ENCODE data around the gene DHPS. TPM values are rescaled to one million over a fixed set of nuclear protein-coding genes. Genes with fewer than 3 reads are reported as not detected.
A peak's percentile ranks its signal among the peaks of the same experiment; 100 is the strongest.

Gene DHPS
- total and polyA plus RNA-seq, 4 donors: 52.5 to 138 (median 108) TPM

- DNase-seq (ENCODE audit: low read depth in 4 of 6, low spot score in 6 of 6): no peak
- Histone ChIP-seq H3K27ac (ENCODE audit: low read depth, low read length) (no peak overlapping the region), H3K4me3 (ENCODE audit: low read depth, low read length) (peak overlapping the region; percentile 91), H3K4me1 (ENCODE audit: control insufficient read depth, insufficient read depth, low read length) (peaks cover 25% of the 10 kb centered on the region), H3K27me3 (ENCODE audit: control insufficient read depth, insufficient read depth, low read length) (no peaks in the 10 kb centered on the region), H3K36me3 (ENCODE audit: control insufficient read depth, insufficient read depth, low read length) (peaks cover 48% of the 10 kb centered on the region), H3K9me3 (ENCODE audit: control insufficient read depth, insufficient read depth, low read length) (no peaks in the 10 kb centered on the region)
- 2% methylated on average over 32 of the region's 36 CpGs for WGBS (ENCODE audit: insufficient coverage)
These were observed 14.3 kb upstream of the DHPS start for GRCh38 chr19:12695997-12696365.

- Histone ChIP-seq H3K4me1 (ENCODE audit: control insufficient read depth, insufficient read depth, low read length) (peaks cover 25% of the 10 kb centered on the region), H3K36me3 (ENCODE audit: control insufficient read depth, insufficient read depth, low read length) (peaks cover 48% of the 10 kb centered on the region), H3K9me3 (ENCODE audit: control insufficient read depth, insufficient read depth, low read length) (no peaks in the 10 kb centered on the region), H3K4me3 (ENCODE audit: low read depth, low read length) (peak overlapping the region; percentile 91), H3K27ac (ENCODE audit: low read depth, low read length) (no peak overlapping the region), H3K27me3 (ENCODE audit: control insufficient read depth, insufficient read depth, low read length) (no peaks in the 10 kb centered on the region)
- WGBS (ENCODE audit: insufficient coverage): 100% methylated on average over 1 of the region's 1 CpG
- DNase-seq (ENCODE audit: low read depth in 4 of 6, low spot score in 6 of 6): no peak
These were observed 13.8 kb upstream of the DHPS start for GRCh38 chr19:12695514-12695913.

- no peaks in the 10 kb centered on the region for H3K9me3 ChIP-seq (ENCODE audit: control insufficient read depth, insufficient read depth, low read length)
- H3K4me1 ChIP-seq (ENCODE audit: control insufficient read depth, insufficient read depth, low read length): peaks cover 25% of the 10 kb centered on the region
- DNase-seq (ENCODE audit: low read depth in 4 of 6, low spot score in 6 of 6): no peak
- H3K36me3 ChIP-seq (ENCODE audit: control insufficient read depth, insufficient read depth, low read length): peaks cover 47% of the 10 kb centered on the region
- WGBS (ENCODE audit: insufficient coverage): 85% methylated on average over 1 of the region's 2 CpGs
- H3K27me3 ChIP-seq (ENCODE audit: control insufficient read depth, insufficient read depth, low read length): no peaks in the 10 kb centered on the region
- no peak overlapping the region for H3K27ac ChIP-seq (ENCODE audit: low read depth, low read length)
- no peak overlapping the region for H3K4me3 ChIP-seq (ENCODE audit: low read depth, low read length)
These were observed 13.4 kb upstream of the DHPS start for GRCh38 chr19:12695096-12695495.

GRCh38 chr19:12694641-12695040, 13.0 kb upstream of the DHPS start:
- no peaks in the 10 kb centered on the region for H3K27me3 ChIP-seq (ENCODE audit: control insufficient read depth, insufficient read depth, low read length)
- H3K36me3 ChIP-seq (ENCODE audit: control insufficient read depth, insufficient read depth, low read length): peaks cover 47% of the 10 kb centered on the region
- H3K4me1 ChIP-seq (ENCODE audit: control insufficient read depth, insufficient read depth, low read length): peaks cover 25% of the 10 kb centered on the region
- DNase-seq (ENCODE audit: low read depth in 4 of 6, low spot score in 6 of 6): no peak
- WGBS (ENCODE audit: insufficient coverage): 96% methylated on average over 16 of the region's 16 CpGs
- H3K9me3 ChIP-seq (ENCODE audit: control insufficient read depth, insufficient read depth, low read length): no peaks in the 10 kb centered on the region
- H3K27ac ChIP-seq (ENCODE audit: low read depth, low read length): no peak overlapping the region
- no peak overlapping the region for H3K4me3 ChIP-seq (ENCODE audit: low read depth, low read length)

GRCh38 chr19:12692960-12693359, 11.3 kb upstream of the DHPS start:
- H3K9me3 ChIP-seq (ENCODE audit: control insufficient read depth, insufficient read depth, low read length): no peaks in the 10 kb centered on the region
- WGBS (ENCODE audit: insufficient coverage): 99% methylated on average over 5 of the region's 5 CpGs

GRCh38 chr19:12689581-12690216, 8.0 kb upstream of the DHPS start:
- no peak overlapping the region for H3K27ac ChIP-seq (ENCODE audit: low read depth, low read length)
- peaks cover under 1% of the 10 kb centered on the region for H3K4me1 ChIP-seq (ENCODE audit: control insufficient read depth, insufficient read depth, low read length)
- no peak overlapping the region for H3K4me3 ChIP-seq (ENCODE audit: low read depth, low read length)
- H3K27me3 ChIP-seq (ENCODE audit: control insufficient read depth, insufficient read depth, low read length): no peaks in the 10 kb centered on the region
- peaks cover 54% of the 10 kb centered on the region for H3K36me3 ChIP-seq (ENCODE audit: control insufficient read depth, insufficient read depth, low read length)
- 90% methylated on average over 24 of the region's 26 CpGs for WGBS (ENCODE audit: insufficient coverage)
- DNase-seq (ENCODE audit: low read depth in 4 of 6, low spot score in 6 of 6): no peak
- H3K9me3 ChIP-seq (ENCODE audit: control insufficient read depth, insufficient read depth, low read length): no peaks in the 10 kb centered on the region

More at GRCh38 chr19:12692960-12693359, 11.3 kb upstream of the DHPS start:
- Histone ChIP-seq H3K36me3 (ENCODE audit: control insufficient read depth, insufficient read depth, low read length) (peaks cover 52% of the 10 kb centered on the region), H3K27ac (ENCODE audit: low read depth, low read length) (no peak overlapping the region), H3K4me1 (ENCODE audit: control insufficient read depth, insufficient read depth, low read length) (peaks cover 25% of the 10 kb centered on the region), H3K27me3 (ENCODE audit: control insufficient read depth, insufficient read depth, low read length) (no peaks in the 10 kb centered on the region), H3K4me3 (ENCODE audit: low read depth, low read length) (no peak overlapping the region)
- DNase-seq (ENCODE audit: low read depth in 4 of 6, low spot score in 6 of 6): no peak

GRCh38 chr19:12689012-12689411, 7.3 kb upstream of the DHPS start:
- H3K9me3 ChIP-seq (ENCODE audit: control insufficient read depth, insufficient read depth, low read length): no peaks in the 10 kb centered on the region
- WGBS (ENCODE audit: insufficient coverage): 97% methylated on average over 11 of the region's 12 CpGs
- no peaks in the 10 kb centered on the region for H3K4me1 ChIP-seq (ENCODE audit: control insufficient read depth, insufficient read depth, low read length)
- no peak overlapping the region for H3K4me3 ChIP-seq (ENCODE audit: low read depth, low read length)
- no peak for DNase-seq (ENCODE audit: low read depth in 4 of 6, low spot score in 6 of 6)
- no peaks in the 10 kb centered on the region for H3K27me3 ChIP-seq (ENCODE audit: control insufficient read depth, insufficient read depth, low read length)
- H3K36me3 ChIP-seq (ENCODE audit: control insufficient read depth, insufficient read depth, low read length): peaks cover 49% of the 10 kb centered on the region
- H3K27ac ChIP-seq (ENCODE audit: low read depth, low read length): no peak overlapping the region

- no peaks in the 10 kb centered on the region for H3K27me3 ChIP-seq (ENCODE audit: control insufficient read depth, insufficient read depth, low read length)
- no peaks in the 10 kb centered on the region for H3K4me1 ChIP-seq (ENCODE audit: control insufficient read depth, insufficient read depth, low read length)
- peaks cover 45% of the 10 kb centered on the region for H3K36me3 ChIP-seq (ENCODE audit: control insufficient read depth, insufficient read depth, low read length)
- H3K4me3 ChIP-seq (ENCODE audit: low read depth, low read length): no peak within 1 kb of the TSS
- DNase-seq (ENCODE audit: low read depth in 4 of 6, low spot score in 6 of 6): no peak
- WGBS (ENCODE audit: insufficient coverage): 91% methylated on average over 8 of the region's 9 CpGs
- no peak within 1 kb of the TSS for H3K27ac ChIP-seq (ENCODE audit: low read depth, low read length)
- H3K9me3 ChIP-seq (ENCODE audit: control insufficient read depth, insufficient read depth, low read length): no peaks in the 10 kb centered on the region
These were observed 6.0 kb upstream of the DHPS start, which contains the start of gene GNG14 for GRCh38 chr19:12687496-12688196. GNG14 (plus strand) TSS chr19:12687998; CDS start chr19:12688049, 51 bp downstream.

GRCh38 chr19:12685831-12686230, 4.2 kb upstream of the DHPS start:
- no peak overlapping the region for H3K27ac ChIP-seq (ENCODE audit: low read depth, low read length)
- peaks cover 35% of the 10 kb centered on the region for H3K36me3 ChIP-seq (ENCODE audit: control insufficient read depth, insufficient read depth, low read length)
- peaks cover 8% of the 10 kb centered on the region for H3K4me1 ChIP-seq (ENCODE audit: control insufficient read depth, insufficient read depth, low read length)
- DNase-seq (ENCODE audit: low read depth in 4 of 6, low spot score in 6 of 6): no peak
- no peak overlapping the region for H3K4me3 ChIP-seq (ENCODE audit: low read depth, low read length)
- 90% methylated on average over 3 of the region's 3 CpGs for WGBS (ENCODE audit: insufficient coverage)
- no peaks in the 10 kb centered on the region for H3K9me3 ChIP-seq (ENCODE audit: control insufficient read depth, insufficient read depth, low read length)
- H3K27me3 ChIP-seq (ENCODE audit: control insufficient read depth, insufficient read depth, low read length): no peaks in the 10 kb centered on the region

GRCh38 chr19:12680034-12680433, 1.6 kb downstream of the DHPS start:
- H3K4me3 ChIP-seq (ENCODE audit: low read depth, low read length): no peak overlapping the region
- WGBS (ENCODE audit: insufficient coverage): 97% methylated on average over 9 of the region's 9 CpGs

More at GRCh38 chr19:12680034-12680433, 1.6 kb downstream of the DHPS start:
- Histone ChIP-seq H3K27ac (ENCODE audit: low read depth, low read length) (no peak overlapping the region), H3K27me3 (ENCODE audit: control insufficient read depth, insufficient read depth, low read length) (no peaks in the 10 kb centered on the region), H3K36me3 (ENCODE audit: control insufficient read depth, insufficient read depth, low read length) (peaks cover 50% of the 10 kb centered on the region), H3K9me3 (ENCODE audit: control insufficient read depth, insufficient read depth, low read length) (no peaks in the 10 kb centered on the region), H3K4me1 (ENCODE audit: control insufficient read depth, insufficient read depth, low read length) (peaks cover 21% of the 10 kb centered on the region)
- no peak for DNase-seq (ENCODE audit: low read depth in 4 of 6, low spot score in 6 of 6)
